GM21529 (cell line): ENCODE data around the gene NT5E.
A peak's percentile ranks its signal among the peaks of the same experiment; 100 is the strongest.
"Not testable (repeated sequence)": the region's sequence is repeated elsewhere in the genome, so short reads cannot be mapped to it uniquely, and the experiment has no call there.

Source experiments
- ATAC-seq: cut with Tn5 transposase; IDR thresholded peaks from one replicate; pipeline ENCODE4 v1.9.1; 2021; ENCODE audit not compliant: unreplicated experiment

NT5E gene

GRCh38 chr6:85484948-85485347, 35.1 kb downstream of the NT5E start:
- no peak for ATAC-seq

DNA sequence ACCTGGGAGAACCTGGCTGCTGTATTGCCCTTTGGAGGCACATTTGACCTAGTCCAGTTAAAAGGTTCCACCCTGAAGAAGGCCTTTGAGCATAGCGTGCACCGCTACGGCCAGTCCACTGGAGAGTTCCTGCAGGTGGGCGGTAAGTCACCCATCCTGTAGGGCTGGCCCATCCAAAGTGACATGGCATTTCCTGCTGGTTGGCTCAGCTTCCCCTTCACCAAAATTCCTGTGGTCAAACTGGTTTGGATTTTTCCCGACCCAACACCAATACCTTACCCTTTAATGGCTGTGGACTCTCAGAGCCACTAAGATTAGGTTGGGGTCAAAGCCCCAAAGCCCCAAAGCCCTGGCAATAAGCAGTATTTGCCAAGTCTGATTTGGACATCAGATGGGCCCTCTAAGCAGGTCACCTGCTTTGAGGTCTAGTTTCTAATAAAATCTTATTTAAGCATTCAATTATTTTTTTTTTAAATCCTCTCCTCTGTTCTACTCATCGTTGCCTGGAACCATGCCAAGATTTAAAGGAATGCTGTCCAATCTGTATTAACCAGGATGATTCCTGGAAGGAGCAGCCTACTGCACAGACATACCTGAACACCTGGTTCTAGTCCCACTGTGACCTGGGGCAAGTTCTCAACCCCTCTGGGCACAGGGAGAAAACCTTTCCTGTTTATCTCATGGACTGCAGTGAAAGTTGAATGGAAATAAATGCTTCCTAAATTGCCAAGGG, 40.8 kb downstream of the NT5E start:
- no peak for ATAC-seq

DNA sequence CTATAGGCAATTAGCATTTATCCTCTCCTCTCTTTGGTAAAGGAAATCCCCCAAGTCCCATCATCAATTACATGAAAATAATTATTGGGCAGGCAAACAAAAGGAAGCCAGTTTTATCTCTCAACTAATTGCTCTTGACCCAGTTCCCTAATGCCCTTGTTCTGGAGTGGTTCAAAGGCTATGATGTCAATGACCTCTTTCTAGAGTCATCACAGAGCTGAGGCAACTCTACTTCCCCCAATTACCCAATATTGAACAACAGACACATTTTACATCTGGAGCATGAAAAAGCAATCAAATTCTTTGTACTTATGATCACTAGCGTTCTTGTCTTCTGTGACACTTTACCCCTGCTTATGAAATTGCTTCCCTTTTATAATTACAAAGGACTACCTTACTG, 43.5 kb downstream of the NT5E start:
- ATAC-seq, result no peak

- no peak for ATAC-seq
These were observed 45.0 kb downstream of the NT5E start for GRCh38 chr6:85494547-85495536.

DNA sequence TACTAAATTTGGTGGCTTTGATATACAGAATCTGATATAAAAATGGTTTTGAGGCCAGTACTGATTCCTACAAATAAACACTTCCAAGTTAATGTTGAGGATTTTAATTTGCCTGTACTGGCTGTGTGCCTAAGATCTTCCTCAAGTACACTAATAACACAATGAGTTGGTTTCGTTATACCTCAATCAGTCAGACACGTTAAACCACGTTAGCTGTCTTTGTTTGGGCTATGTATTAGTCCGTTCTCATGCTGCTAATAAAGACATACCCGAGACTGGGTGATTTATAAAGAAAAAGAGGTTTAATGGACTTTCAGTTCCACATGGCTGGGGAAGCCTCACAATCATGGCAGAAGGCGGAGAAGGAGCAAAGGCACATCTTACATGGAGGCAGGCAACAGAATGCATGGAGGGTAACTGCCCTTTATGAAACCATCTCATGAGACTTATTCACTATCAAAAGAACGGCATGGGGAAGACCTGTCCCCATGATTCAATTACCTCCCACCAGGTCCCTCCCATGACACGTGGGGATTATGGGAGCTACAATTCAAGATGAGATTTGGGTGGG, 46.2 kb downstream of the NT5E start:
- ATAC-seq, result no peak

DNA sequence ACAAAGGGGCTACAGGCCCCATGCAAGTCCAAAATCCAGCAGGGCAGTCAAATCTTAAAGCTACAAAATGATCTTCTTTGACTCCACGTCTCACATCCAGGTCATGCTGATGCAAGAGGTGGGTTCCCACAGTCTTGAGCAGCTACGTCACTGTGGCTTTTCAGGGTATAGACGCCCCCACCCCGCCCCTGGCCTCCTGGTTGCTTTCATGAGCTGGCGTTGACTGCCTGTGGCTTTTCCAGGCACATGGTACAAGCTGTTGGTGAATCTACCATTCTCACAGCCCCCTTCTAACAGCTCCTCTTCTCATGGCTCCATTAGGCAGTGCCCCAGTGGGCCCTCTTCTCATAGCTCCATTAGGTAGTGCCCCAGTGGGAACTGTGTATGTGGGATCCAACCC, 47.0 kb downstream of the NT5E start:
- no peak for ATAC-seq

GRCh38 chr6:85498596-85499258, 48.8 kb downstream of the NT5E start:
- no peak for ATAC-seq

DNA sequence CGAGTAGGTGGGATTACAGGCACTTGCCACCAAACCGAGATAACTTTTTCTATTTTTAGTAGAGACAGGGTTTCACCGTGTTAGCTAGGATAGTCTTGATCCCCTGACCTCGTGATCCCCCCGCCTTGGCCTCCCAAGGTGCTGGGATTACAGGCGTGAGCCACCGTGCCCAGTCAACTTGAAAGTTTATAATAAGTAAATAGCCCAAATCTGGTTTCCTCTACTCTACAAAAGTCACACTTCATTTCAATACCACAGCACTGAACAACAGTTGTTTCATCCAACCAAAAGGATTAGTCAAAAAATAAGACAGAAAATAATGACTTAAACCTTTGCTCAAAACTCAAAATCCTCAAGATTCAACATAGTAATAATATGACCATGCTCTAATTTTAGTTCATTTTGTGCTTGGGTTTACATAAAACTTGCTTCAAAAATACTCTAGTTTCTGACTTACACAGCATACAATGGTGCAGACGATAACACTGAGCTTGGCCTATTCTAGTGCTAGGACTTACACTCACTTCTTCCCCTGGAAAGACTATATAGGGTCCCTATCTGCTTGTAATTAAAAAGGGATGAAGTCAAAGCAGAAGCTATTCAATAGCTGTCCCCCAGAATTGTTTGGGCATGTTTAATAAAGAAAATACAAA, 56.7 kb downstream of the NT5E start:
- peak; percentile 65 for ATAC-seq

DNA sequence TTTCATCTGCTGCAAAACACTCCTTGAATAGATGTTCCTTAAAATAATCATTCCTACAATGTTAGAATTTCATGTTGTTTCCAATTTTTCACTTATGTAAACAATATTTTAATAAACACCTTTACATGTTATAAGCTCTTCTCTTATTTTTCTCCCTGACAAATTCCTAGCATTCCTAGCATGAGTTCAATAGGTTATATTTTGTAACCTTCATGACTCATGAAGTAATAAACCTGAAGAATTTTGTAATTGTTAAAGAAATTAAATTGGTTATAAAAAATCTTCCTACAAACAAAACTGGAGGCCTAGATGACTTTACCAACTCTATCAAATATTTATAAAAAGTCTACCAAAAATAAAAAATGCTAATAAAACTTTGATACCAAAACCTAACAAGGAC, 66.3 kb downstream of the NT5E start:
- no peak for ATAC-seq

DNA sequence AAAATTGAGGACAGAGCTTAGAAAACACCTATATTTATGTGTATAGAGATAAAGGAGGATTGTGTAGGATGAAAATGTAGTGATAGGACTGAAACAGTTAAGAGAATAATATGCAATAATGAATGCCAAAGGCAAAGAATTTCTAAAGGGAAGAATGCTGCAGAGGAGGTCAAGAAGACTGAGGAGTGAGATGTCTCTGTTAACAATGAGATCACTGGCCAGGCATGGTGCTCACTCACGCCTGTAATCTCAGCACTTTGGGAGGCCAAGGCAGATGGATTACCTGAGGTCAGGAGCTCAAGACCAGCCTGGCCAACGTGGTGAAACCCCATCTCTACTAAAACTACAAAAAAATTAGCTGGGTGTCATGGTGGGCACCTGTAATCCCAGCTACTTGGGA, 74.4 kb downstream of the NT5E start:
- not testable (repeated sequence) for ATAC-seq

DNA sequence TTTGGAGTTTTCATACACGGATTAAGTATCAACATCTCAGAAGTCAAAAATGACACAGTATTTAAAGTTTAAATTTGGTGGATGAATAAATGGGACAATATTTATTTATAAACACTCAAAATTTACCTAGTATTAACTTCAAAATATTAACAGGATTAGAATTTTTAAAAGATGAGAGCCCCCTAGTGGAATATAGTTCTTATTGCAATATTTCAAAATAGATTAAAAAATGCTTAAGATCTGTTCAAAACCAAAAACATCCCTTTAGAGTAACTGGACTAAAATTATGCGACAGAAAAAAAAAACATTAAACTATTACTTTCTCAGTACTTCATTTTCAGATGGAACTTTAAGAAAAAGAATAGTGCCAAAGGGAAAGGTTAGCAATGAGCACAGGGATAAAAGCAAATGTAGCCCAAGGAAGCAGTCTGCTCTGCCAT, 87.2 kb downstream of the NT5E start:
- ATAC-seq, result peak; percentile 47

- ATAC-seq, result no peak
These were observed 94.9 kb downstream of the NT5E start for GRCh38 chr6:85544776-85545175.
